AG04449 (cell line): ENCODE data around the gene B3GALT6.

ENCODE experiments used
- CTCF ChIA-PET: fragments of 350-600 bp; formaldehyde crosslinking; extraction: SDS; loops from one replicate; lab custom pipeline; 2021; ENCODE audit warnings: antibody characterized with exemption; lab: Yijun Ruan, JAX
- POLR2A ChIA-PET: fragments of 400-600, 350-600 bp; formaldehyde crosslinking; extraction: SDS; loops from one replicate; lab custom pipeline; 2020; ENCODE audit warnings: antibody characterized with exemption, inconsistent platforms; lab: Yijun Ruan, JAX
- DNase-seq: peaks from one replicate; pipeline ENCODE4 v3.0.0-alpha.2; 2010; ENCODE audit warnings: low read depth, low spot score
- H3K4me3 ChIP-seq: 2 replicates; pipeline ENCODE4 v1.5.1; 2011; ENCODE audit warnings: low read depth, mild to moderate bottlenecking, control low read depth, low read length
- TF ChIP-seq, protein P1 (sequence below): IDR thresholded peaks from one replicate; pipeline ENCODE4 v1.5.1; 2011; ENCODE audit warnings: mild to moderate bottlenecking, moderate library complexity, low read length, control low read depth, inconsistent platforms; ENCODE audit not compliant: insufficient read depth; ENCODE audit errors: missing control alignments

The B3GALT6 gene

DNA sequence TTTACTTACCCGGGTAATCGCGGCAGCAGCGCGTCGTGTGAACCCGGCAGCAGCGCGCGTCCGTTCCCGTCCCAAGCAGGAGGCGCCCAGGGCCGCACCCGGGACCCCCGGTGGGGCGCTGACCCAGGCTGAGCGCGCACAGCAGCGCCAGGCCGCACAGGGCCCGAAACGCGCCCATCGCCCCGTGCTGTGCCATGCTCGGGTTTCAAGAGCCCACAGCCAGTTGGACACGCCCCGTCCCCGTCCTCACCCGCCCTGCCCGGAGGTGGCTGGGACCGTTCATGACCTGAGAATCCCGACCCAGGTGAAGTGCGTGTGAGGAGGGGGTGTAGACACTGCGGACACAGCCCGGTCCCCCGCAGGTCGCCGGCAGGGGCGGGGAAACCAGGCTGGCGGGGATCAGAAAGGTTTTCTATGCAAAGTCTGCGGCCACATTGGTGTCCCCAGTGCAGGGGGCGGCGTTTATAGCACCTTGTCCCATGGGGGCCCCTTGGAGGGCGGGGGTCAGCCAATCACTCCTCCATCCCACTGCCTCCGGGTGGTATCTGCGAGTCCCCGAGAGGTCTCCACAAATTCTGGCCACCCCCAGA is 25.6 kb upstream of the B3GALT6 start, which contains the start of gene TNFRSF18:
TNFRSF18 (minus strand) TSS at position 217 of the 590 bp plus-strand sequence; CDS start at position 196, 21 bp downstream.
- POLR2A ChIA-PET: no interaction called here
- TF ChIP-seq, protein P1, sequence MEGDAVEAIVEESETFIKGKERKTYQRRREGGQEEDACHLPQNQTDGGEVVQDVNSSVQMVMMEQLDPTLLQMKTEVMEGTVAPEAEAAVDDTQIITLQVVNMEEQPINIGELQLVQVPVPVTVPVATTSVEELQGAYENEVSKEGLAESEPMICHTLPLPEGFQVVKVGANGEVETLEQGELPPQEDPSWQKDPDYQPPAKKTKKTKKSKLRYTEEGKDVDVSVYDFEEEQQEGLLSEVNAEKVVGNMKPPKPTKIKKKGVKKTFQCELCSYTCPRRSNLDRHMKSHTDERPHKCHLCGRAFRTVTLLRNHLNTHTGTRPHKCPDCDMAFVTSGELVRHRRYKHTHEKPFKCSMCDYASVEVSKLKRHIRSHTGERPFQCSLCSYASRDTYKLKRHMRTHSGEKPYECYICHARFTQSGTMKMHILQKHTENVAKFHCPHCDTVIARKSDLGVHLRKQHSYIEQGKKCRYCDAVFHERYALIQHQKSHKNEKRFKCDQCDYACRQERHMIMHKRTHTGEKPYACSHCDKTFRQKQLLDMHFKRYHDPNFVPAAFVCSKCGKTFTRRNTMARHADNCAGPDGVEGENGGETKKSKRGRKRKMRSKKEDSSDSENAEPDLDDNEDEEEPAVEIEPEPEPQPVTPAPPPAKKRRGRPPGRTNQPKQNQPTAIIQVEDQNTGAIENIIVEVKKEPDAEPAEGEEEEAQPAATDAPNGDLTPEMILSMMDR: no peak

DNA sequence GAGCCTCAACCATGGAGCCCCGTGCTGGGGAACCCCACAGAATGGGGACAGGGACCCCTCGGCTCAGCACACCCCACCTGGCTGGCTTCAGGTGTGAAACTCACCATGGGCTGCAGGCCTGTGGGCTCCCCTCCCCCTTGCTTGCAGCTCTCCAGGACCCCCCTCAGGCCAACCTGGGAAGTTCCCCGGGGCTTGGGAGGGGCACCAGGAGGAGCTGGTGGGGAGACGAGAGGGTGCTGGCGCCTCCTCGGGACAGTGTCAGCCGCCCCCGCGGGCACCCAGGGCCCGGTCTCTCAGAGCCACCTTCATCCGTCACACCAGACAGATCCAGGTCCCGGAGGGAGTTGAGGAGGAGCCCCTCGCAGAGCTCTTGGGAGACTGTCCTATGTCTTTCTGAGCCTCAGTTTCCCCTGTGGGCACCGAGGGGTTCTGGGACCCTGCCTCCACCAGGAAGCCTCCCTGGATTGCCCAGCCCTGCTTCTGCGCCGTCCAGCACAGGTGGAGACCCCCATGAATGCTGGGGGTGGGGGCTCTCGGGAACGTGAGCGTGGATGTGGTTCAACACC is 25.0 kb upstream of the B3GALT6 start:
- TF ChIP-seq, protein P1: no peak
- H3K4me3 ChIP-seq: no peak overlapping the region
- ChIA-PET CTCF (interaction anchor here (0.6 to 1.6 kb wide), 2 partner anchors 19 to 84 kb away, joined by 3 to 4 read pairs; no protein-coding TSS in a partner anchor), POLR2A (no interaction called here)
- no peak for DNase-seq

More for the DNA sequence above, 25.6 kb upstream of the B3GALT6 start, which contains the start of gene TNFRSF18:
- CTCF ChIA-PET: interaction anchor here (1.6 kb wide), 1 partner anchor 84 kb away, joined by 3 read pairs; no protein-coding TSS in a partner anchor
- no peak within 1 kb of the TSS; the same call in 1 of the 2 replicates for H3K4me3 ChIP-seq
- DNase-seq: no peak

DNA sequence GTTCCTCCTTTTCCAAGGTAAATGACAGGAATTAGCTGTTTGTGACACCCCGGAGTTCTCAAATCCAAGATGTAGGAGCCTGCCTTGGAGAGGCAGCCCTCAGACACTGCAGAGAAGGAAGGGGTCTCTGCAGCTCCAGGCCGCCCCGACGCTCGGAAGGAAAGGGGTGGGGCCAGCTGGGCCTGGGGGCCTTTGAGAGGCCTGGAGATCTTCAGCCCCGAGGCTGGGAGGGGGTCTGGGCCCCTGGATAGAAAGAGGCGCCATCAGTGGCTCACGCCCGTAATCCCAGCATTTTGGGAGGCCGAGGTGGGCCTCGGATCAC is 24.5 kb upstream of the B3GALT6 start:
- TF ChIP-seq, protein P1: no peak
- DNase-seq: no peak
- no peak overlapping the region for H3K4me3 ChIP-seq
- ChIA-PET POLR2A (no interaction called here), CTCF (interaction anchor here (0.6 to 1.6 kb wide), 2 partner anchors 20 to 85 kb away, joined by 3 to 4 read pairs; no protein-coding TSS in a partner anchor)

DNA sequence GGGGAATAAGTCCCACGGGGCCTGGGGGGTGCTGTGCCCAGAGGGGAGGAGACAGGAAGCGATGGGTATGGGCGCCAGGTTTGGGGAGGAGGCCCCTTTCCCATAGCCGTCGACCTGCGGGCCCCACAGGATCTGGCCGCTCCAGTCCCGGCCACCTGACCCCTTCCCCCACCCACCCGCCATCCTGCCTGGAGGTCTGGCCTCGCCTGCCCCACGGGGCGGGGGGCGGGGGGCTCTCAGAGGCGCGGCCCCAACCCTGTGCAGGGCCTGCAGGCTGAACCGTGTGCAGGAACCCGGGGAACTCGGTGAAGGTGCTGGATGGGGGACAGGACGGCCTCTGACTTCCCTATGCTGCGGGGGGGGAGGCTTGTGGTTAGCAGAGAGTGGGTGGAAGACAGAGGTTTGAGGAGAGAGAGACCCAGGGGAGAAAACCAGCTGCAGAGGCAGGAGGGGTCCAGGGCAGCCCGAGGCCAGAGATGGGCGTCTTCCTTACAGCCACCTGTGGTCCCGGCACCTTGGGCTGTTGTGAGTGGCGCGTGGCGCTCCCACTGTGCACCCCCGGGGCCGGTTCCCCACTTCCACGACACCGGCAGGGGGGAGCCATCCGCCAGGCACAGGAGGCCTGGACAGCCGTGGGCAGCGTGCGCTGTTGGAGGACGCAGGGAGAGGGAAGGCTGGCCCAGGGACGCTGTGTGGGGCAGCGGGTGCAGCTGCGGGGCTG is 23.2 kb upstream of the B3GALT6 start:
- CTCF ChIA-PET: interaction anchor here (0.7 to 1.7 kb wide), 2 partner anchors 87 to 176 kb away, joined by 3 to 6 read pairs; no protein-coding TSS in a partner anchor

DNA sequence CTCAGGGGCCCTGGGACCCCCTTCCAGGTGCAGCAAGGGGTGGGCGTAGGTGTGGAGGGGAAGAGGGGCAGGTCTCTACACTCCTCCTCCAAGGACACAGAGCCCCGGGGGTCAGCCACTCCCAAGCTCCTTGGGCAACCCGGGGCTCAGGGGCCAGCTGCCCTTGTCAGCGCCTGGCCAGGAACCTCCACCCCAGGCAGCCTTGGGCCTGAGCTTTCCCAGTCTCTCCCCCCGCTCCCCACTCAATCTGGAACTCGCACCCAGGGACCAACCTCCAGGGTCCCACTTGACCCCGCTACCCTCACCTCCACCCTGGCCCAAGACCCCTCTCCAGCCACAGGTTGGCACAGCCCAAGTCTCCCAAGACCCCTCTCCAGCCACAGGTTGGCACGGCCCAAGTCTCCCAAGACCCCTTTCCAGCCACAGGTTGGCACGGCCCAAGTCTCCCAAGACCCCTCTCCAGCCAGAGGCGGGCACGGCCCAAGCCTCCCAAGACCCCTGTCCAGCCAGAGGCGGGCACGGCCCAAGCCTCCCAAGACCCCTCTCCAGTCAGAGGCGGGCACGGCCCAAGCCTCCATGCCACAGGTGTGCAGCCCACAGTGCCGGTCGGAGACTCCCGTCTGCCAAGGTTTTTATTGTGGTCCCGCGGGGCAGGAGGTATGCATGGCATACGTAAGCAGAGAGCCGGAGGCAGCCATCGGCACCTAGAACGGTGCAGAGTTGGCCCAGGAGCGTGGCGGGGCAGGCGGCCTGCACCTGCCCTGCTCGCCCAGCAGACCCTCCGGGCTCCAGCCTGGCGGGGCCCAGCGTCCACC is 21.1 kb upstream of the B3GALT6 start:
- no peak overlapping the region for H3K4me3 ChIP-seq
- DNase-seq: no peak
- TF ChIP-seq, protein P1: no peak
- CTCF ChIA-PET: interaction anchor here (1.7 kb wide), 1 partner anchor 89 kb away, joined by 6 read pairs; no protein-coding TSS in a partner anchor
- POLR2A ChIA-PET: no interaction called here

More for the DNA sequence above, 23.2 kb upstream of the B3GALT6 start:
- TF ChIP-seq, protein P1: no peak
- H3K4me3 ChIP-seq: peak overlapping the region; percentile 42
- no peak for DNase-seq
- POLR2A ChIA-PET: no interaction called here
